IMR-90 (cell line): ENCODE measurements around the gene PHACTR2. TPM values are rescaled to one million over a fixed set of nuclear protein-coding genes. Genes with fewer than 3 reads are reported as not detected.

Experiments used
- CTCF ChIP-seq: conservative IDR thresholded peaks from 2 replicates; pipeline ENCODE4 v1.5.1; 2012; ENCODE audit warnings: mild to moderate bottlenecking, low read depth, low read length, improper control_type of control experiment
- MXI1 ChIP-seq: IDR thresholded peaks from 2 replicates; pipeline ENCODE4 v1.6.1; 2012; ENCODE audit warnings: low read depth, mild to moderate bottlenecking, low read length, moderate library complexity, borderline replicate concordance
- NFE2L2 ChIP-seq: fragments of 150-350 bp; IDR thresholded peaks from 2 replicates; pipeline ENCODE4 v1.6.1; 2016; ENCODE audit warnings: low read depth, mild to moderate bottlenecking, low read length
- polyA plus RNA-seq, 3 experiments: library from polyadenylated mRNA; depleted of rRNA; stranded (reverse); fragments of >200 nt; gene quantifications; 2 replicates each; pipeline ENCODE4 v1.2.3, GENCODE V29; 2012; ENCODE audit warnings: low replicate concordance in 1 of 3
- total RNA-seq: library from RNA; depleted of rRNA; stranded (reverse); fragments of >200 nt; gene quantifications from 2 replicates; pipeline ENCODE4 v1.2.3, GENCODE V29; 2012

PHACTR2 gene
- total and polyA plus RNA-seq, 2 of the 4 experiments (the other 2 are of a cell fraction) = 14.5 to 74.2 TPM

- TF ChIP-seq CTCF (no peak), MXI1 (peak; percentile 96), NFE2L2 (no peak)
Measured at GRCh38 chr6:143842902-143843676, 165.3 kb downstream of the PHACTR2 start, which contains the start of gene LTV1 (continued).
